Neural progenitor cell (in vitro differentiated cells): Measurements from ENCODE around the gene RNF121. TPM values are rescaled to one million over a fixed set of nuclear protein-coding genes. Genes with fewer than 3 reads are reported as not detected.

ENCODE experiments used
- DNase-seq: peaks from one replicate; pipeline ENCODE4 v3.0.0-alpha.2; 2016; ENCODE audit warnings: low spot score
- H2AFZ ChIP-seq: fragments of 200-600 bp; sonication (generic); replicated peaks from 2 replicates; pipeline ENCODE4 v1.6.1; 2016; ENCODE audit warnings: antibody characterized with exemption
- H3F3A ChIP-seq: fragments of 200-600 bp; sonication (generic); 2 replicates; pipeline ENCODE4 v1.6.1; 2016; ENCODE audit warnings: antibody characterized with exemption, low read depth
- H3K27ac ChIP-seq: fragments of 200-600 bp; sonication (generic); 2 replicates; pipeline ENCODE4 v1.5.1; 2016; ENCODE audit warnings: mild to moderate bottlenecking
- H3K27me3 ChIP-seq: fragments of 200-600 bp; sonication (generic); 2 replicates; pipeline ENCODE4 v1.6.1; 2016; ENCODE audit warnings: mild to moderate bottlenecking, moderate library complexity
- H3K36me3 ChIP-seq: fragments of 200-600 bp; sonication (generic); 2 replicates; pipeline ENCODE4 v1.5.1; 2016
- H3K4me1 ChIP-seq: fragments of 200-600 bp; sonication (generic); 2 replicates; pipeline ENCODE4 v1.6.1; 2016; ENCODE audit warnings: mixed run types
- H3K4me2 ChIP-seq: fragments of 200-600 bp; sonication (generic); 2 replicates; pipeline ENCODE4 v1.6.1; 2016
- H3K4me3 ChIP-seq: fragments of 200-600 bp; sonication (generic); 2 replicates; pipeline ENCODE4 v1.5.1; 2016
- H3K79me2 ChIP-seq: fragments of 200-600 bp; sonication (generic); 2 replicates; pipeline ENCODE4 v1.6.1; 2016; ENCODE audit warnings: low read depth
- H3K9ac ChIP-seq: fragments of 200-600 bp; sonication (generic); 2 replicates; pipeline ENCODE4 v1.6.1; 2016
- H3K9me3 ChIP-seq: fragments of 200-600 bp; sonication (generic); 2 replicates; pipeline ENCODE4 v1.5.1; 2016; ENCODE audit warnings: low read depth
- H4K20me1 ChIP-seq: fragments of 200-600 bp; sonication (generic); 2 replicates; pipeline ENCODE4 v1.6.1; 2016; ENCODE audit warnings: low read depth
- H3K27ac Mint-ChIP-seq: 3 replicates; pipeline ENCODE4 v1.8.0; 2021; ENCODE audit warnings: mixed read lengths
- H3K27me3 Mint-ChIP-seq: 2 replicates; pipeline ENCODE4 v1.8.0; 2022; ENCODE audit warnings: low read depth, mild to moderate bottlenecking, inconsistent platforms, moderate library complexity, mixed read lengths; ENCODE audit not compliant: insufficient read depth
- H3K36me3 Mint-ChIP-seq: 3 replicates; pipeline ENCODE4 v1.8.0; 2021; ENCODE audit warnings: mixed read lengths
- H3K4me1 Mint-ChIP-seq: 3 replicates; pipeline ENCODE4 v1.8.0; 2021; ENCODE audit warnings: mixed read lengths
- H3K4me3 Mint-ChIP-seq: 3 replicates; pipeline ENCODE4 v1.8.0; 2021; ENCODE audit warnings: mild to moderate bottlenecking, moderate library complexity, mixed read lengths
- H3K9me3 Mint-ChIP-seq: 3 replicates; pipeline ENCODE4 v1.8.0; 2020; ENCODE audit warnings: mixed read lengths
- CTCF ChIP-seq: fragments of 200-600 bp; sonication (generic); IDR thresholded peaks from 2 replicates; pipeline ENCODE4 v1.5.1; 2017; ENCODE audit warnings: antibody characterized with exemption, mild to moderate bottlenecking
- EZH2 ChIP-seq: fragments of 200-600 bp; sonication (generic); IDR thresholded peaks from 2 replicates; pipeline ENCODE4 v1.6.1; 2017; ENCODE audit warnings: antibody characterized with exemption, mild to moderate bottlenecking, moderate library complexity
- EZH2phosphoT487 ChIP-seq: fragments of 200-600 bp; sonication (generic); IDR thresholded peaks from 2 replicates; pipeline ENCODE4 v1.6.1; 2017; ENCODE audit warnings: antibody characterized with exemption
- total RNA-seq: library from RNA; depleted of rRNA; stranded (reverse); fragments of >200 nt; gene quantifications from 2 replicates; pipeline ENCODE4 v1.2.3, GENCODE V29; 2015; ENCODE audit warnings: low replicate concordance

RNF121 gene
- total RNA-seq, 1 donor from 2014 or later, result 16.7 TPM

DNA sequence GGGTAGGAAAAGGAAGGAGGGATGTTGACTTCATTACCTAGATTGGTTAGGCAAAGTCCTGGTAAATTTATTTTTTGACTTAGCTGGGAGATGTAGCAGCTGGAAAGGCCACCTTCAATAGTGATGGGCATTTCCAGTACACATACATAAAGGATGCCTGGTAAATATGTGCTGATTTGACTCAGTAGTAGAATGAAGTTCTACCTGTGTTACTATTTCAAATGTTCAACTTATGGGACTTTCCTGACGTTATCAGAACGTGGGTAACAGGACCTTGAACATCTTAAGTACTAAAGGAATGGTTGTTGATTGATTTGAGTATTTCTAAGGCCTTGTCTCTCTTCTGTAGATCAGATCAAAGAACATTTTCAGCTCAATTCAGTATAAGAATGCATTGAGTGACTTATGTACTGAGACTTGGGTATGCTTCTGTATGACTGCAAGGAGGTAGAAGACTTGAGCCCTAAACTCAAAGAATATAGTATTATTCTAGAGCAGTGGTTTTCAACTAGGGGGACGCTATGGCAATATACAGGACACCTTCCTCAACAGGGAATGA lies 27.1 kb downstream of the RNF121 start:
- H3F3A ChIP-seq, result no peaks in the 10 kb centered on the region
- Mint-ChIP-seq H3K27ac (no peak overlapping the region), H3K9me3 (no peaks in the 10 kb centered on the region), H3K4me1 (no peaks in the 10 kb centered on the region), H3K27me3 (peaks cover 2% of the 10 kb centered on the region), H3K36me3 (peaks cover 11% of the 10 kb centered on the region), H3K4me3 (no peak overlapping the region)
- H4K20me1 ChIP-seq, result peaks cover 39% of the 10 kb centered on the region
- no peaks in the 10 kb centered on the region for H3K36me3 ChIP-seq
- no peak overlapping the region for H3K9ac ChIP-seq
- DNase-seq, result no peak
- no peak overlapping the region for H3K4me2 ChIP-seq
- H3K4me3 ChIP-seq, result no peak overlapping the region
- peaks cover 77% of the 10 kb centered on the region for H3K79me2 ChIP-seq
- H3K9me3 ChIP-seq, result no peaks in the 10 kb centered on the region
- no peaks in the 10 kb centered on the region for H3K27me3 ChIP-seq
- no peaks in the 10 kb centered on the region for H3K4me1 ChIP-seq
- H2AFZ ChIP-seq, result no peak overlapping the region
- H3K27ac ChIP-seq, result no peak overlapping the region
- TF ChIP-seq EZH2 (no peak), CTCF (no peak), EZH2phosphoT487 (no peak)

- Histone ChIP-seq H3K4me3 (no peak overlapping the region), H3K9me3 (no peaks in the 10 kb centered on the region), H3K4me2 (no peak overlapping the region), H3K4me1 (no peaks in the 10 kb centered on the region), H3F3A (no peaks in the 10 kb centered on the region), H2AFZ (no peak overlapping the region), H3K27me3 (no peaks in the 10 kb centered on the region), H3K79me2 (peaks cover 22% of the 10 kb centered on the region), H3K9ac (no peak overlapping the region), H3K27ac (no peak overlapping the region), H3K36me3 (no peaks in the 10 kb centered on the region), H4K20me1 (peaks cover 11% of the 10 kb centered on the region)
- Mint-ChIP-seq H3K27me3 (peaks cover 2% of the 10 kb centered on the region), H3K36me3 (peaks cover 22% of the 10 kb centered on the region), H3K4me1 (no peaks in the 10 kb centered on the region), H3K4me3 (no peak overlapping the region), H3K9me3 (no peaks in the 10 kb centered on the region), H3K27ac (no peak overlapping the region)
- DNase-seq, result no peak
- TF ChIP-seq CTCF (no peak), EZH2 (no peak), EZH2phosphoT487 (no peak)
Measured at GRCh38 chr11:71962428-71963038, 33.7 kb downstream of the RNF121 start.

- H3K4me1 ChIP-seq, result no peaks in the 10 kb centered on the region
- Mint-ChIP-seq H3K4me3 (no peak overlapping the region), H3K4me1 (no peaks in the 10 kb centered on the region), H3K36me3 (peaks cover 22% of the 10 kb centered on the region), H3K9me3 (no peaks in the 10 kb centered on the region), H3K27me3 (peaks cover 2% of the 10 kb centered on the region), H3K27ac (no peak overlapping the region)
- no peaks in the 10 kb centered on the region for H3K9me3 ChIP-seq
- H3K4me3 ChIP-seq, result no peak overlapping the region
- no peak overlapping the region for H2AFZ ChIP-seq
- peaks cover 5% of the 10 kb centered on the region for H4K20me1 ChIP-seq
- no peak overlapping the region for H3K27ac ChIP-seq
- no peak for DNase-seq
- no peak overlapping the region for H3K4me2 ChIP-seq
- no peak overlapping the region for H3K9ac ChIP-seq
- peaks cover 15% of the 10 kb centered on the region for H3K79me2 ChIP-seq
- no peaks in the 10 kb centered on the region for H3F3A ChIP-seq
- no peaks in the 10 kb centered on the region for H3K27me3 ChIP-seq
- TF ChIP-seq EZH2 (no peak), CTCF (no peak), EZH2phosphoT487 (no peak)
- H3K36me3 ChIP-seq, result no peaks in the 10 kb centered on the region
Measured at GRCh38 chr11:71963468-71963867, 34.6 kb downstream of the RNF121 start.
